ENCODE results near the gene USP38.

- no peak for TF ChIP-seq CTCF (IDR thresholded peaks at IDR 0.05)
- TF ChIP-seq POLR2A (IDR thresholded peaks at IDR 0.05) = no peak
Measured at GRCh38 chr4:143262838-143263237, 78.1 kb downstream of the USP38 start.
